ENCODE data around the gene GP5.

Gene GP5

GRCh38 chr3:194384569-194385001, 14.5 kb downstream of the GP5 start:
- TF ChIP-seq CTCF (conservative IDR thresholded peaks at IDR 0.05; ENCODE audit: low read depth, low read length), result no peak
- H3K4me3 ChIP-seq (ENCODE audit: low read depth, low read length), result no peak overlapping the region
- DNase-seq (ENCODE audit: low read depth), result no peak

GRCh38 chr3:194384156-194384555, 14.9 kb downstream of the GP5 start:
- DNase-seq (ENCODE audit: low read depth), result no peak
- TF ChIP-seq CTCF (conservative IDR thresholded peaks at IDR 0.05; ENCODE audit: low read depth, low read length), result no peak
- no peak overlapping the region for H3K4me3 ChIP-seq (ENCODE audit: low read depth, low read length)

GRCh38 chr3:194383276-194383940, 15.7 kb downstream of the GP5 start:
- no peak overlapping the region for H3K4me3 ChIP-seq (ENCODE audit: low read depth, low read length)
- no peak for TF ChIP-seq CTCF (conservative IDR thresholded peaks at IDR 0.05; ENCODE audit: low read depth, low read length)
- no peak for DNase-seq (ENCODE audit: low read depth)

GRCh38 chr3:194382892-194383223, 16.2 kb downstream of the GP5 start:
- H3K4me3 ChIP-seq (ENCODE audit: low read depth, low read length), result no peak overlapping the region
- no peak for TF ChIP-seq CTCF (conservative IDR thresholded peaks at IDR 0.05; ENCODE audit: low read depth, low read length)
- no peak for DNase-seq (ENCODE audit: low read depth)

- H3K4me3 ChIP-seq (ENCODE audit: low read depth, low read length), result no peak overlapping the region
- no peak for TF ChIP-seq CTCF (conservative IDR thresholded peaks at IDR 0.05; ENCODE audit: low read depth, low read length)
- no peak for DNase-seq (ENCODE audit: low read depth)
Measured at GRCh38 chr3:194382196-194382891, 16.7 kb downstream of the GP5 start.

GRCh38 chr3:194381460-194381875, 17.6 kb downstream of the GP5 start:
- no peak for DNase-seq (ENCODE audit: low read depth)
- no peak for TF ChIP-seq CTCF (conservative IDR thresholded peaks at IDR 0.05; ENCODE audit: low read depth, low read length)
- no peak overlapping the region for H3K4me3 ChIP-seq (ENCODE audit: low read depth, low read length)

- TF ChIP-seq CTCF (conservative IDR thresholded peaks at IDR 0.05; ENCODE audit: low read depth, low read length), result no peak
- no peak for DNase-seq (ENCODE audit: low read depth)
Measured at GRCh38 chr3:194380326-194380725, 18.7 kb downstream of the GP5 start.

More at GRCh38 chr3:194380326-194380725, 18.7 kb downstream of the GP5 start:
- H3K4me3 ChIP-seq (ENCODE audit: low read depth, low read length), result no peak overlapping the region
